ENCODE measurements around the gene PIEZO1. TPM values are rescaled to one million over a fixed set of nuclear protein-coding genes. Genes with fewer than 3 reads are reported as not detected.
A peak's percentile ranks its signal among the peaks of the same experiment; 100 is the strongest.

PIEZO1 gene
- total RNA-seq, 1 experiment from 2014 or later = 224 TPM

DNA sequence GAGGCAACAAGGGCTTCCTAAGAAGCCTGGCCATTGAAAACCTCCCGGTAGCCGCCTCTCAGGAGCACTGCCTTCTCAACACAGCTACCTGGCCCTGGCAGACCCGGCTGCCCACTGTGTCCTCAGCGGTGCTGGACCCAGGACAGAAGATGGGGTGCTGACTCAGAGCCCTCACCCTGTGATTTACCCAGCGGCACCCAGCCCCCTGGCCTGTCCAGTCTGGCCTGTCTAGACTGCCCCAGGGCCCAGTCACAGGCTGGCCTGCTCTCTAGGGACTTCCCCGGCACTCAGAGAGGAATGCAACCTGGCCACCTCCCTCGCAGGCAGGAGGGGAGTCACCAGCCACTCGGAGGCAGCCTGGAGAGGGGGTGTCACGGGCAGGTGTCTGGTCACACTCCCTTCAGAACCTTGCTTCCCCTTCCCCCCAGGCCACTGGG is 20.1 kb downstream of the PIEZO1 start:
- Histone ChIP-seq H3K27ac (ENCODE audit: low read depth, low read length) (peak overlapping the region; percentile 6; the same call in 1 of the 2 replicates), H3K79me2 (ENCODE audit: insufficient read depth, low read length) (peaks cover 99% of the 10 kb centered on the region), H3K27me3 (ENCODE audit: insufficient read depth, low read length) (no peaks in the 10 kb centered on the region), H3K4me3 (replicated peaks in 1 of 2; ENCODE audit: low read depth in 1 of 2, low read length in 2 of 2) (no peak overlapping the region), H4K20me1 (ENCODE audit: insufficient read depth) (peaks cover 5% of the 10 kb centered on the region; the same call in 1 of the 2 replicates), H3K9me2 (ENCODE audit: insufficient read depth) (no peaks in the 10 kb centered on the region), H3K4me1 (ENCODE audit: control insufficient read depth in 1 of 2, insufficient read depth in 2 of 2, low read length in 2 of 2) (peaks cover 28 to 86% of the 10 kb centered on the region in 2 experiments), H3K9me3 (ENCODE audit: control insufficient read depth in 1 of 2, insufficient read depth in 1 of 2, low read depth in 1 of 2, low read length in 2 of 2) (no peaks in the 10 kb centered on the region), H3K9ac (ENCODE audit: low read length) (no peak overlapping the region; the same call in 1 of the 2 replicates), H2AFZ (ENCODE audit: low read depth, low read length, poor library complexity, severe bottlenecking) (no peak overlapping the region), H3K4me2 (ENCODE audit: low read length) (0 out of 2 replicates have a peak overlapping the region, but pooled peaks have one; percentile 5), H3K36me3 (ENCODE audit: control insufficient read depth in 1 of 2, insufficient read depth in 2 of 2, low read length in 2 of 2) (peaks cover 2 to 13% of the 10 kb centered on the region in 2 experiments; a peak in 1 of 4 replicates)
- ATAC-seq (no peak), DNase-seq (ENCODE audit: low read depth, low spot score) (no peak)
- CTCF ChIA-PET = no interaction called here
- RAD21 ChIA-PET (ENCODE audit: low non-redundant PET in 1 of 2, low total read pairs in 2 of 2, uncharacterized antibody in 2 of 2, unreplicated experiment in 2 of 2) = no interaction called here
- intact Hi-C loops (cut with micrococcal nuclease) = no loop called here
- no TSS peak for BruUV-seq (replicated peaks)
- TF ChIP-seq SP1 (IDR thresholded peaks at IDR 0.05; ENCODE audit: low read depth) (no peak), TCF7L2 (IDR thresholded peaks at IDR 0.05; ENCODE audit: borderline replicate concordance, extremely low read depth, insufficient read depth, insufficient read length) (no peak), CEBPB (IDR thresholded peaks at IDR 0.05; ENCODE audit: low read depth) (no peak), REST (IDR thresholded peaks at IDR 0.05; ENCODE audit: low read depth) (no peak), ZNF274 (IDR thresholded peaks at IDR 0.05; ENCODE audit: low read depth, low read length) (no peak)
- TF ChIP-seq, protein P1, sequence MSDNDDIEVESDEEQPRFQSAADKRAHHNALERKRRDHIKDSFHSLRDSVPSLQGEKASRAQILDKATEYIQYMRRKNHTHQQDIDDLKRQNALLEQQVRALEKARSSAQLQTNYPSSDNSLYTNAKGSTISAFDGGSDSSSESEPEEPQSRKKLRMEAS (IDR thresholded peaks at IDR 0.05) = no peak
- POLR2A ChIA-PET = interaction anchor here (1.4 kb wide), 1 partner anchor 9 kb away, joined by 3 read pairs; no protein-coding TSS in a partner anchor

Data from HCT116 (cell line).